Neuron (in vitro differentiated cells): ENCODE results near the gene CAMTA1.
"Not testable (repeated sequence)": the region's sequence is repeated elsewhere in the genome, so short reads cannot be mapped to it uniquely, and the experiment has no call there.

Experiments used
- H2AFZ ChIP-seq: one replicate; pipeline ENCODE4 v1.6.1; 2013; ENCODE audit warnings: low read depth, mild to moderate bottlenecking, inconsistent platforms, low read length, moderate library complexity
- H3K27me3 ChIP-seq: one replicate; pipeline ENCODE4 v1.6.1; 2013; ENCODE audit warnings: low read length; ENCODE audit not compliant: insufficient read depth
- H3K36me3 ChIP-seq: one replicate; pipeline ENCODE4 v1.6.1; 2013; ENCODE audit warnings: low read length; ENCODE audit not compliant: insufficient read depth
- H3K4me1 ChIP-seq: one replicate; pipeline ENCODE4 v1.6.1; 2013; ENCODE audit warnings: low read length; ENCODE audit not compliant: insufficient read depth
- H3K4me3 ChIP-seq: 2 replicates; pipeline ENCODE4 v1.5.1; 2013; ENCODE audit warnings: mild to moderate bottlenecking, low read length, moderate library complexity
- H3K9me3 ChIP-seq: one replicate; pipeline ENCODE4 v1.6.1; 2013; ENCODE audit warnings: low read length

The CAMTA1 gene

GRCh38 chr1:7604906-7605305, 819.7 kb downstream of the CAMTA1 start:
- H3K4me3 ChIP-seq, H2AFZ ChIP-seq, H3K36me3 ChIP-seq, H3K9me3 ChIP-seq, H3K4me1 ChIP-seq, H3K27me3 ChIP-seq: not testable (repeated sequence)

- H3K9me3 ChIP-seq, result no peaks in the 10 kb centered on the region
- H2AFZ ChIP-seq, result no peak overlapping the region
- H3K4me1 ChIP-seq, result no peaks in the 10 kb centered on the region
- no peaks in the 10 kb centered on the region for H3K27me3 ChIP-seq
- H3K36me3 ChIP-seq, result no peaks in the 10 kb centered on the region
- no peak overlapping the region for H3K4me3 ChIP-seq
Observed at GRCh38 chr1:7606096-7606495, 820.8 kb downstream of the CAMTA1 start.

- no peak overlapping the region for H3K4me3 ChIP-seq
- H3K4me1 ChIP-seq, result no peaks in the 10 kb centered on the region
- H3K9me3 ChIP-seq, result no peaks in the 10 kb centered on the region
- no peaks in the 10 kb centered on the region for H3K27me3 ChIP-seq
- no peak overlapping the region for H2AFZ ChIP-seq
- no peaks in the 10 kb centered on the region for H3K36me3 ChIP-seq
Observed at GRCh38 chr1:7607097-7607496, 821.8 kb downstream of the CAMTA1 start.

GRCh38 chr1:7608628-7609305, 823.5 kb downstream of the CAMTA1 start:
- no peaks in the 10 kb centered on the region for H3K9me3 ChIP-seq
- H3K36me3 ChIP-seq, result no peaks in the 10 kb centered on the region
- no peaks in the 10 kb centered on the region for H3K27me3 ChIP-seq
- no peak overlapping the region for H3K4me3 ChIP-seq
- H2AFZ ChIP-seq, result no peak overlapping the region
- no peaks in the 10 kb centered on the region for H3K4me1 ChIP-seq

- Histone ChIP-seq H3K4me3 (no peak overlapping the region), H3K27me3 (no peaks in the 10 kb centered on the region), H3K9me3 (no peaks in the 10 kb centered on the region), H3K4me1 (no peaks in the 10 kb centered on the region), H3K36me3 (no peaks in the 10 kb centered on the region), H2AFZ (no peak overlapping the region)
Observed at GRCh38 chr1:7609311-7609994, 824.2 kb downstream of the CAMTA1 start.

- Histone ChIP-seq H3K36me3 (no peaks in the 10 kb centered on the region), H3K9me3 (no peaks in the 10 kb centered on the region), H3K27me3 (no peaks in the 10 kb centered on the region), H3K4me1 (no peaks in the 10 kb centered on the region), H2AFZ (no peak overlapping the region), H3K4me3 (no peak overlapping the region)
Observed at GRCh38 chr1:7610106-7610731, 825.0 kb downstream of the CAMTA1 start.

GRCh38 chr1:7610936-7611335, 825.7 kb downstream of the CAMTA1 start:
- no peak overlapping the region for H2AFZ ChIP-seq

GRCh38 chr1:7611421-7612010, 826.3 kb downstream of the CAMTA1 start:
- Histone ChIP-seq H3K27me3 (no peaks in the 10 kb centered on the region), H2AFZ (no peak overlapping the region), H3K4me1 (no peaks in the 10 kb centered on the region), H3K4me3 (no peak overlapping the region), H3K36me3 (no peaks in the 10 kb centered on the region), H3K9me3 (no peaks in the 10 kb centered on the region)

More at GRCh38 chr1:7610936-7611335, 825.7 kb downstream of the CAMTA1 start:
- no peaks in the 10 kb centered on the region for H3K9me3 ChIP-seq
- H3K27me3 ChIP-seq, result no peaks in the 10 kb centered on the region
- H3K4me1 ChIP-seq, result no peaks in the 10 kb centered on the region
- no peak overlapping the region for H3K4me3 ChIP-seq
- H3K36me3 ChIP-seq, result no peaks in the 10 kb centered on the region

- Histone ChIP-seq H3K9me3 (no peaks in the 10 kb centered on the region), H3K4me3 (no peak overlapping the region), H3K27me3 (no peaks in the 10 kb centered on the region), H3K4me1 (no peaks in the 10 kb centered on the region), H2AFZ (no peak overlapping the region), H3K36me3 (no peaks in the 10 kb centered on the region)
Observed at GRCh38 chr1:7613106-7613850, 828.0 kb downstream of the CAMTA1 start.

GRCh38 chr1:7613851-7614205, 828.6 kb downstream of the CAMTA1 start:
- Histone ChIP-seq H3K36me3 (no peaks in the 10 kb centered on the region), H3K27me3 (no peaks in the 10 kb centered on the region), H2AFZ (no peak overlapping the region)

GRCh38 chr1:7614576-7615074, 829.4 kb downstream of the CAMTA1 start:
- no peaks in the 10 kb centered on the region for H3K27me3 ChIP-seq
- H3K4me3 ChIP-seq, result no peak overlapping the region
- no peaks in the 10 kb centered on the region for H3K4me1 ChIP-seq
- H3K36me3 ChIP-seq, result no peaks in the 10 kb centered on the region
- H2AFZ ChIP-seq, result no peak overlapping the region
- no peaks in the 10 kb centered on the region for H3K9me3 ChIP-seq

More at GRCh38 chr1:7613851-7614205, 828.6 kb downstream of the CAMTA1 start:
- no peaks in the 10 kb centered on the region for H3K9me3 ChIP-seq
- no peaks in the 10 kb centered on the region for H3K4me1 ChIP-seq
- no peak overlapping the region for H3K4me3 ChIP-seq

GRCh38 chr1:7615138-7615537, 829.9 kb downstream of the CAMTA1 start:
- no peaks in the 10 kb centered on the region for H3K4me1 ChIP-seq
- H3K27me3 ChIP-seq, result no peaks in the 10 kb centered on the region
- no peaks in the 10 kb centered on the region for H3K9me3 ChIP-seq
- H2AFZ ChIP-seq, result no peak overlapping the region
- no peaks in the 10 kb centered on the region for H3K36me3 ChIP-seq
- no peak overlapping the region for H3K4me3 ChIP-seq
